ENCODE measurements around the gene DNALI1. TPM values are rescaled to one million over a fixed set of nuclear protein-coding genes. Genes with fewer than 3 reads are reported as not detected.

DNALI1 gene
- total and polyA plus RNA-seq, 2 donors (not counting 3 experiments of a cell fraction or from before 2014, with no cell fraction given) = 5.2 to 8.1 TPM

DNA sequence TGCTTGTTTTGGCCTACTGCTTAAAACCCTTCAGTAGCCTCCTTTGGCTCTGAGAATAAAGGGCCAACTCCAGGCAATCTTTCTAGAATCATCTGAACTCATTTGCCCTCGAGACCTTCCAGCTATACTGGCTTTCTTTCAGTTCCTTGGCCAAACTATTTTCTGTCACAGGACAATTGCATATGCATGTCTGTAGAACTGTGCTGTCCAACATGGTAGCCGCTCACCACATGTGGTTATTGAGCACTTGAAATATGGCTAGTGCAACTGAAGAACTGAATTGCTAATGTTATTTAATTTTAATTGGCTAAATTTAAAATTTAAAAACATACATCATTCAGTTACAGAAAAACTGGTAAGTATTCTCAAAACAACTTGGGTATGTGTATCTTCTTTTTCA lies 53.3 kb downstream of the DNALI1 start:
- no peaks in the 10 kb centered on the region for H3K9me3 ChIP-seq (replicated peaks; ENCODE audit: control insufficient read depth, insufficient read depth, low read length)
- no peaks in the 10 kb centered on the region for H3K36me3 ChIP-seq (ENCODE audit: control insufficient read depth in 2 of 2, extremely low read depth in 1 of 2, insufficient read depth in 2 of 2, low read length in 2 of 2)
- ChIA-PET POLR2A (no interaction called here), CTCF (no interaction called here)
- dilution Hi-C loops (cut with MboI; ENCODE audit: extremely low pct_ligation_motif_present, low sequenced_read_pairs) (no loop called here), intact Hi-C loops (cut with micrococcal nuclease) (no loop called here)
- no peak for FAIRE-seq
- no peak overlapping the region for H3K27ac ChIP-seq (ENCODE audit: insufficient read depth, low read depth, low read length)
- no peaks in the 10 kb centered on the region for H3K79me2 ChIP-seq (ENCODE audit: control insufficient read depth, insufficient read depth, low read length)
- no peak overlapping the region for H2AFZ ChIP-seq (ENCODE audit: low read depth, low read length)
- TF ChIP-seq, protein P1, sequence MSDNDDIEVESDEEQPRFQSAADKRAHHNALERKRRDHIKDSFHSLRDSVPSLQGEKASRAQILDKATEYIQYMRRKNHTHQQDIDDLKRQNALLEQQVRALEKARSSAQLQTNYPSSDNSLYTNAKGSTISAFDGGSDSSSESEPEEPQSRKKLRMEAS (IDR thresholded peaks at IDR 0.05; ENCODE audit: insufficient read depth, insufficient read length) = no peak
- no peak for TF ChIP-seq GATA2 (IDR thresholded peaks at IDR 0.05; ENCODE audit: insufficient read depth, insufficient read length, low read depth, low read length)
- TF ChIP-seq FOS (IDR thresholded peaks at IDR 0.05; ENCODE audit: borderline replicate concordance, insufficient read depth, low read length) = no peak
- TF ChIP-seq POLR2A (IDR thresholded peaks at IDR 0.05; ENCODE audit: low read depth, low read length) = no peak
- no peak for TF ChIP-seq JUN (IDR thresholded peaks at IDR 0.05; ENCODE audit: borderline replicate concordance, insufficient read depth, insufficient read length, low read depth)
- TF ChIP-seq EZH2 (IDR thresholded peaks at IDR 0.05; ENCODE audit: borderline replicate concordance, low read depth, low read length, severe bottlenecking) = no peak
- no peak for TF ChIP-seq MYC (IDR thresholded peaks at IDR 0.05; ENCODE audit: low read depth, low read length)
- no peak for TF ChIP-seq POLR2AphosphoS5 (IDR thresholded peaks at IDR 0.05; ENCODE audit: insufficient read depth, low read depth, low read length)
- TF ChIP-seq, protein P2, sequence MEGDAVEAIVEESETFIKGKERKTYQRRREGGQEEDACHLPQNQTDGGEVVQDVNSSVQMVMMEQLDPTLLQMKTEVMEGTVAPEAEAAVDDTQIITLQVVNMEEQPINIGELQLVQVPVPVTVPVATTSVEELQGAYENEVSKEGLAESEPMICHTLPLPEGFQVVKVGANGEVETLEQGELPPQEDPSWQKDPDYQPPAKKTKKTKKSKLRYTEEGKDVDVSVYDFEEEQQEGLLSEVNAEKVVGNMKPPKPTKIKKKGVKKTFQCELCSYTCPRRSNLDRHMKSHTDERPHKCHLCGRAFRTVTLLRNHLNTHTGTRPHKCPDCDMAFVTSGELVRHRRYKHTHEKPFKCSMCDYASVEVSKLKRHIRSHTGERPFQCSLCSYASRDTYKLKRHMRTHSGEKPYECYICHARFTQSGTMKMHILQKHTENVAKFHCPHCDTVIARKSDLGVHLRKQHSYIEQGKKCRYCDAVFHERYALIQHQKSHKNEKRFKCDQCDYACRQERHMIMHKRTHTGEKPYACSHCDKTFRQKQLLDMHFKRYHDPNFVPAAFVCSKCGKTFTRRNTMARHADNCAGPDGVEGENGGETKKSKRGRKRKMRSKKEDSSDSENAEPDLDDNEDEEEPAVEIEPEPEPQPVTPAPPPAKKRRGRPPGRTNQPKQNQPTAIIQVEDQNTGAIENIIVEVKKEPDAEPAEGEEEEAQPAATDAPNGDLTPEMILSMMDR (IDR thresholded peaks at IDR 0.05; ENCODE audit: extremely low read depth in 1 of 2, insufficient read depth in 1 of 2, low read depth in 1 of 2, low read length in 2 of 2) = no peak
- H3K27me3 ChIP-seq (ENCODE audit: control insufficient read depth in 2 of 2, insufficient read depth in 2 of 2, low read length in 2 of 2) = peaks cover 20% of the 10 kb centered on the region in 2 experiments
- no TSS peak for BruUV-seq (replicated peaks)
- DNase-seq (ENCODE audit: low read depth, low spot score) = no peak
- H3K4me2 ChIP-seq (ENCODE audit: insufficient read depth, low read length) = no peak overlapping the region
- no peaks in the 10 kb centered on the region for H3K9me1 ChIP-seq (replicated peaks; ENCODE audit: control insufficient read depth, extremely low read depth, insufficient read depth, low read length)
- no peaks in the 10 kb centered on the region for H3K4me1 ChIP-seq (ENCODE audit: control insufficient read depth, extremely low read depth, insufficient read depth, low read length)
- H3K4me3 ChIP-seq (replicated peaks in 1 of 3; ENCODE audit: insufficient read depth in 1 of 3, low read depth in 1 of 3, low read length in 3 of 3) = no peak overlapping the region
- H3K9ac ChIP-seq (replicated peaks; ENCODE audit: extremely low read depth, insufficient read depth, low read length) = no peak overlapping the region
- no peaks in the 10 kb centered on the region for H4K20me1 ChIP-seq (replicated peaks; ENCODE audit: control insufficient read depth, extremely low read depth, insufficient read depth, low read length)
